Pancreas (tissue), 10 donors: ENCODE data around the gene LASP1. TPM values are rescaled to one million over a fixed set of nuclear protein-coding genes. Genes with fewer than 3 reads are reported as not detected.

ENCODE experiments used
- ATAC-seq, 4 donors: fragments of 200-7000 bp; cut with Tn5 transposase; one replicate each; pipeline versions ENCODE4 v1.8.0 to v1.9.1; 2020; ENCODE audit warnings: mild to moderate bottlenecking in 4 of 4, moderate library complexity in 4 of 4
- DNase-seq, 6 donors: peaks; one replicate each; pipeline ENCODE4 v3.0.0-alpha.2; 2020
- FAIRE-seq: peaks from 2 replicates; lab custom pipeline; 2012; peaks lifted over from hg19 to GRCh38; lab: Jason Lieb, UNC
- H3K27ac ChIP-seq, 4 donors: fragments of 200-600 bp; sonication (generic); 1 replicate in 3 of 4; 2 replicates in 1 of 4; pipeline versions ENCODE4 v1.5.0 to v1.8.0; 2020
- H3K27me3 ChIP-seq, 4 donors: fragments of 200-600 bp; one replicate each; pipeline ENCODE4 v1.8.0; 2021
- H3K36me3 ChIP-seq, 3 donors: fragments of 200-600 bp; sonication (generic) in 1 of 3; one replicate each; pipeline versions ENCODE4 v1.5.0 to v1.8.0; 2020 to 2021
- H3K4me1 ChIP-seq, 3 donors: fragments of 200-600 bp; one replicate each; pipeline ENCODE4 v1.8.0; 2021
- H3K4me3 ChIP-seq, 4 donors: fragments of 200-600 bp; sonication (generic) in 2 of 4; one replicate each; pipeline versions ENCODE4 v1.5.0 to v1.8.0; 2020 to 2021
- H3K9me3 ChIP-seq, 4 donors: fragments of 200-600 bp; one replicate each; pipeline ENCODE4 v1.8.0; 2021
- CTCF ChIP-seq, 4 donors: fragments of 200-600 bp; sonication (generic) in 3 of 4; IDR thresholded peaks; one replicate each; pipeline versions ENCODE4 v1.5.0 to v1.8.0; 2021; ENCODE audit warnings: antibody characterized with exemption in 4 of 4
- WGBS, 2 donors: extraction: QIAGEN DNeasy Blood & Tissue Kit; methylation state at CpG; one replicate each; pipeline ENCODE4 v1.1.7; 2013; 5-methylcytosine and 5-hydroxymethylcytosine counted together
- intact Hi-C, 3 donors: fragments of 100-400 bp; cut with DNase I; formaldehyde crosslinking; loops; one replicate each; pipeline versions ENCODE4 v1.11.1 to v1.14.2; 2022
- polyA plus RNA-seq, 2 donors: library from polyadenylated mRNA; stranded (reverse); fragments of 200-250 nt; gene quantifications; one replicate each; pipeline ENCODE4 v1.2.3, GENCODE V29; 2013
- total RNA-seq, 6 donors: library from RNA; stranded (reverse); fragmentation: NEBNext Ultra II Directional in 4 of 6; extraction: Animal tissue kit (Norgen Biotek cat#: 25700) in 4 of 6; gene quantifications; one replicate each; pipeline versions ENCODE4 v1.2.1 to v1.2.4, GENCODE V29; 2021 to 2023
- donor health status: healthy with polysubstance abuse.
- donor health status: DM: no; HTN: no; CAD: no; lungs with moderate emphysema.
- donor health status: DM: no; HTN: no; CAD: no.
- donor health status: control.
- donor health status: control.
- donor health status: Bipolar disorder and iron deficiency.
- donor health status: DM: yes; HTN: yes; CAD: no.
- donor health status: DM: no; HTN: no; CAD: no.
- donor health status: DM: no; HTN: no; CAD: no.
- donor health status: DM: yes; HTN: yes; CAD: no.

The LASP1 gene
- total and polyA plus RNA-seq, 8 donors = 35.7 to 98.6 (median 57.1) TPM

- no peak for ATAC-seq
- intact Hi-C loops = no loop called here
- Histone ChIP-seq H3K4me3 (no peak overlapping the region), H3K4me1 (peaks cover 0 to 3% (median 0%) of the 10 kb centered on the region in 3 donors), H3K27me3 (no peaks in the 10 kb centered on the region), H3K9me3 (no peaks in the 10 kb centered on the region), H3K36me3 (peaks cover 0 to 15% (median 0%) of the 10 kb centered on the region in 3 donors), H3K27ac (no peak overlapping the region)
- DNase-seq = no peak
- 86 to 94% methylated on average over 3 of the region's 3 CpGs for WGBS, 2 donors
- no peak for FAIRE-seq
- TF ChIP-seq CTCF (IDR thresholded peaks at IDR 0.05) = no peak
These were observed 35.0 kb downstream of the LASP1 start for GRCh38 chr17:38904892-38905291.

- Histone ChIP-seq H3K27ac (no peak overlapping the region), H3K27me3 (no peaks in the 10 kb centered on the region), H3K9me3 (no peaks in the 10 kb centered on the region), H3K4me1 (peaks cover 0 to 3% (median 0%) of the 10 kb centered on the region in 3 donors), H3K4me3 (no peak overlapping the region), H3K36me3 (peaks cover 0 to 16% (median 0%) of the 10 kb centered on the region in 3 donors)
- no peak for FAIRE-seq
- WGBS, 2 donors = 92 to 95% methylated on average over 10 of the region's 10 CpGs
- intact Hi-C loops = no loop called here
- ATAC-seq = no peak
- TF ChIP-seq CTCF (IDR thresholded peaks at IDR 0.05) = no peak
- no peak for DNase-seq
These were observed 35.5 kb downstream of the LASP1 start for GRCh38 chr17:38905375-38905774.

- peaks cover 0 to 16% (median 0%) of the 10 kb centered on the region in 3 donors for H3K36me3 ChIP-seq
These were observed 36.8 kb downstream of the LASP1 start for GRCh38 chr17:38906460-38907228.

GRCh38 chr17:38907930-38908675, 38.2 kb downstream of the LASP1 start:
- Histone ChIP-seq H3K4me3 (no peak overlapping the region), H3K36me3 (peaks cover 0 to 16% (median 0%) of the 10 kb centered on the region in 3 donors), H3K27ac (no peak overlapping the region), H3K9me3 (no peaks in the 10 kb centered on the region), H3K27me3 (no peaks in the 10 kb centered on the region), H3K4me1 (peaks cover 0 to 7% (median 7%) of the 10 kb centered on the region in 3 donors)
- FAIRE-seq = no peak
- intact Hi-C loops = no loop called here
- 73 to 76% methylated on average over 14 to 15 of the region's 15 CpGs for WGBS, 2 donors
- no peak for TF ChIP-seq CTCF (IDR thresholded peaks at IDR 0.05)
- DNase-seq = peak in 2 of 6 donors; percentile 47 to 53
- ATAC-seq = no peak

More at GRCh38 chr17:38906460-38907228, 36.8 kb downstream of the LASP1 start:
- Histone ChIP-seq H3K9me3 (no peaks in the 10 kb centered on the region), H3K4me1 (peaks cover 0 to 2% (median 0%) of the 10 kb centered on the region in 3 donors), H3K4me3 (no peak overlapping the region), H3K27ac (no peak overlapping the region), H3K27me3 (no peaks in the 10 kb centered on the region)
- FAIRE-seq = no peak
- intact Hi-C loops = no loop called here
- DNase-seq = peak in 1 of 6 donors; percentile 40
- no peak for TF ChIP-seq CTCF (IDR thresholded peaks at IDR 0.05)
- WGBS, 2 donors = 87 to 92% methylated on average over 7 of the region's 7 CpGs
- no peak for ATAC-seq
